Skeletal muscle tissue (tissue), 4 donors: ENCODE measurements around the gene MGAT4A. TPM values are rescaled to one million over a fixed set of nuclear protein-coding genes. Genes with fewer than 3 reads are reported as not detected.
A peak's percentile ranks its signal among the peaks of the same experiment; 100 is the strongest.

Experiments used
- H3K27ac ChIP-seq: one replicate; pipeline ENCODE4 v1.7.0; 2013; ENCODE audit warnings: mild to moderate bottlenecking, low read depth, low read length, inconsistent platforms
- H3K27me3 ChIP-seq, 3 donors: one replicate each; pipeline ENCODE4 v1.7.0; 2013; ENCODE audit warnings: low read length in 3 of 3; ENCODE audit not compliant: control insufficient read depth in 3 of 3, insufficient read depth in 3 of 3
- H3K36me3 ChIP-seq, 3 donors: one replicate each; pipeline ENCODE4 v1.7.0; 2013; ENCODE audit warnings: low read length in 3 of 3; ENCODE audit not compliant: control insufficient read depth in 3 of 3, insufficient read depth in 3 of 3
- H3K4me1 ChIP-seq, 3 donors: one replicate each; pipeline ENCODE4 v1.7.0; 2013; ENCODE audit warnings: low read length in 3 of 3, mild to moderate bottlenecking in 3 of 3; ENCODE audit not compliant: control insufficient read depth in 3 of 3, insufficient read depth in 3 of 3
- H3K4me3 ChIP-seq, 3 donors: one replicate each; pipeline ENCODE4 v1.7.0; 2013; ENCODE audit warnings: low read length in 3 of 3
- H3K9ac ChIP-seq, 3 donors: one replicate each; pipeline ENCODE4 v1.7.0; 2013; ENCODE audit warnings: low read length in 3 of 3, mild to moderate bottlenecking in 3 of 3, moderate library complexity in 2 of 3, low read depth in 1 of 3
- H3K9me3 ChIP-seq, 3 donors: one replicate each; pipeline ENCODE4 v1.7.0; 2013; ENCODE audit warnings: low read length in 3 of 3; ENCODE audit not compliant: control insufficient read depth in 3 of 3
- total RNA-seq: library from RNA; depleted of rRNA; stranded (reverse); fragments of >200 nt; gene quantifications from one replicate; pipeline ENCODE4 v1.2.3, GENCODE V29; 2014
- donor health status: Osteomylitis.

Gene MGAT4A
- total RNA-seq, 1 donor from 2014 or later = 6.3 TPM

- H3K4me3 ChIP-seq = no peak overlapping the region
- no peaks in the 10 kb centered on the region for H3K9me3 ChIP-seq
- H3K9ac ChIP-seq = no peak overlapping the region
- H3K27me3 ChIP-seq = no peaks in the 10 kb centered on the region
- H3K27ac ChIP-seq = no peak overlapping the region
- no peaks in the 10 kb centered on the region for H3K4me1 ChIP-seq
- H3K36me3 ChIP-seq = peaks cover 4 to 21% (median 9%) of the 10 kb centered on the region in 3 donors
These were observed 107.3 kb downstream of the MGAT4A start for GRCh38 chr2:98623657-98624056.

GRCh38 chr2:98617149-98617548 lies 113.8 kb downstream of the MGAT4A start:
- H3K27me3 ChIP-seq = no peaks in the 10 kb centered on the region
- H3K9ac ChIP-seq = no peak overlapping the region
- H3K27ac ChIP-seq = no peak overlapping the region
- no peaks in the 10 kb centered on the region for H3K4me1 ChIP-seq
- H3K9me3 ChIP-seq = no peaks in the 10 kb centered on the region
- H3K4me3 ChIP-seq = no peak overlapping the region
- peaks cover 41 to 64% (median 61%) of the 10 kb centered on the region in 3 donors for H3K36me3 ChIP-seq

- peaks cover 37 to 63% (median 63%) of the 10 kb centered on the region in 3 donors for H3K36me3 ChIP-seq
- no peaks in the 10 kb centered on the region for H3K27me3 ChIP-seq
- H3K27ac ChIP-seq = no peak overlapping the region
- no peak overlapping the region for H3K9ac ChIP-seq
- peaks cover 2 to 8% (median 6%) of the 10 kb centered on the region in 3 donors for H3K4me1 ChIP-seq
- H3K4me3 ChIP-seq = no peak overlapping the region
- no peaks in the 10 kb centered on the region for H3K9me3 ChIP-seq
These were observed 115.5 kb downstream of the MGAT4A start for GRCh38 chr2:98615481-98615880.

- peaks cover 37 to 70% (median 68%) of the 10 kb centered on the region in 3 donors for H3K36me3 ChIP-seq
- no peaks in the 10 kb centered on the region for H3K9me3 ChIP-seq
These were observed 116.8 kb downstream of the MGAT4A start for GRCh38 chr2:98614024-98614739.

GRCh38 chr2:98608962-98609604 lies 121.8 kb downstream of the MGAT4A start:
- peak overlapping the region; percentile 98 for H3K27ac ChIP-seq
- peak overlapping the region; percentile 87 to 99 (median 92) for H3K4me3 ChIP-seq
- peaks cover 14 to 35% (median 28%) of the 10 kb centered on the region in 3 donors for H3K36me3 ChIP-seq
- H3K9me3 ChIP-seq = no peaks in the 10 kb centered on the region
- H3K9ac ChIP-seq = peak overlapping the region; percentile 97 to 99 (median 97)
- no peaks in the 10 kb centered on the region for H3K27me3 ChIP-seq
- peaks cover 38 to 62% (median 50%) of the 10 kb centered on the region in 3 donors for H3K4me1 ChIP-seq

More at GRCh38 chr2:98614024-98614739, 116.8 kb downstream of the MGAT4A start:
- Histone ChIP-seq H3K4me1 (peaks cover 14 to 21% (median 19%) of the 10 kb centered on the region in 3 donors), H3K27me3 (no peaks in the 10 kb centered on the region), H3K4me3 (no peak overlapping the region), H3K27ac (no peak overlapping the region), H3K9ac (no peak overlapping the region)

- Histone ChIP-seq H3K4me3 (peak within 1 kb of the TSS; percentile 87 to 99 (median 92)), H3K4me1 (peaks cover 38 to 62% (median 50%) of the 10 kb centered on the region in 3 donors), H3K27ac (peak within 1 kb of the TSS; percentile 98), H3K27me3 (no peaks in the 10 kb centered on the region), H3K9ac (peak within 1 kb of the TSS; percentile 97 to 99 (median 97)), H3K9me3 (no peaks in the 10 kb centered on the region), H3K36me3 (peaks cover 9 to 29% (median 25%) of the 10 kb centered on the region in 3 donors)
These were observed 122.6 kb downstream of the MGAT4A start, which contains the start of the genes COA5 and UNC50 for GRCh38 chr2:98608116-98608961. TSS of gene COA5 (minus strand) at chr2:98608512. CDS start at chr2:98608405, 107 bp downstream. TSS of gene UNC50 (plus strand) at chr2:98608589. CDS start at chr2:98609760, 1,171 bp downstream.

- peak overlapping the region; percentile 98 for H3K27ac ChIP-seq
- peak overlapping the region; percentile 97 to 99 (median 97) for H3K9ac ChIP-seq
- peaks cover 38 to 62% (median 50%) of the 10 kb centered on the region in 3 donors for H3K4me1 ChIP-seq
- H3K27me3 ChIP-seq = no peaks in the 10 kb centered on the region
- no peaks in the 10 kb centered on the region for H3K9me3 ChIP-seq
- peak overlapping the region; percentile 87 to 99 (median 92) for H3K4me3 ChIP-seq
- H3K36me3 ChIP-seq = peaks cover 5 to 27% (median 20%) of the 10 kb centered on the region in 3 donors
These were observed 123.2 kb downstream of the MGAT4A start for GRCh38 chr2:98607741-98608115.

GRCh38 chr2:98607104-98607503 lies 123.8 kb downstream of the MGAT4A start:
- H3K27me3 ChIP-seq = no peaks in the 10 kb centered on the region
- no peaks in the 10 kb centered on the region for H3K9me3 ChIP-seq
- peaks cover 38 to 62% (median 50%) of the 10 kb centered on the region in 3 donors for H3K4me1 ChIP-seq
- peak overlapping the region; percentile 87 to 99 (median 92) for H3K4me3 ChIP-seq
- H3K9ac ChIP-seq = peak overlapping the region; percentile 97 to 99 (median 97)
- peaks cover 2 to 26% (median 15%) of the 10 kb centered on the region in 3 donors for H3K36me3 ChIP-seq
- H3K27ac ChIP-seq = no peak overlapping the region

GRCh38 chr2:98606431-98606830 lies 124.5 kb downstream of the MGAT4A start:
- Histone ChIP-seq H3K36me3 (peaks cover 5 to 30% (median 17%) of the 10 kb centered on the region in 3 donors), H3K9me3 (no peaks in the 10 kb centered on the region), H3K9ac (peak overlapping the region in 2 of 3 donors; percentile 97 to 99), H3K4me3 (peak overlapping the region in 2 of 3 donors; percentile 8 to 99), H3K27me3 (no peaks in the 10 kb centered on the region), H3K4me1 (peaks cover 38 to 62% (median 50%) of the 10 kb centered on the region in 3 donors), H3K27ac (no peak overlapping the region)
